GM19463 (cell line): Measurements from ENCODE around the gene CA10.

Source experiments
- ATAC-seq: cut with Tn5 transposase; IDR thresholded peaks from one replicate; pipeline ENCODE4 v1.9.1; 2021; ENCODE audit warnings: mild to moderate bottlenecking, moderate library complexity; ENCODE audit not compliant: unreplicated experiment

The CA10 gene

DNA sequence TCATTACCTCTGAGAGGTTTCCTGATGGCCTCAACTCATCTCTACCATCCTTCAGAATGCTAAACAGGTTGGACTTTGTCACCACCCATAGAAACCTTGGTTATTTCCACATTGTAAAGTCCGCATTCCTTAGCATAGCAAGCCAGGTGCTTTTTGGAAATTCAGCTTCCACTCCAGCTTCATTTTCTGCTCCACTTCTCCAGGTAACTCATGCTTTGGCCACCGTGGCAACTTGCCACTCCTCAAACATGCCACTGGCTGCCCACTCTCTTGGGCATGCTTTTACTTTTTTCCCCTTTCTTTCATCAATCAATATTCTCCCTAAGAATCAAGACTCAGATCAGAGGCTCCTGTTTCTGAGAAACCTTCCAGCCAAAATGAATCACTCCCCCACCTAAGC, 203.3 kb downstream of the CA10 start:
- no peak for ATAC-seq

DNA sequence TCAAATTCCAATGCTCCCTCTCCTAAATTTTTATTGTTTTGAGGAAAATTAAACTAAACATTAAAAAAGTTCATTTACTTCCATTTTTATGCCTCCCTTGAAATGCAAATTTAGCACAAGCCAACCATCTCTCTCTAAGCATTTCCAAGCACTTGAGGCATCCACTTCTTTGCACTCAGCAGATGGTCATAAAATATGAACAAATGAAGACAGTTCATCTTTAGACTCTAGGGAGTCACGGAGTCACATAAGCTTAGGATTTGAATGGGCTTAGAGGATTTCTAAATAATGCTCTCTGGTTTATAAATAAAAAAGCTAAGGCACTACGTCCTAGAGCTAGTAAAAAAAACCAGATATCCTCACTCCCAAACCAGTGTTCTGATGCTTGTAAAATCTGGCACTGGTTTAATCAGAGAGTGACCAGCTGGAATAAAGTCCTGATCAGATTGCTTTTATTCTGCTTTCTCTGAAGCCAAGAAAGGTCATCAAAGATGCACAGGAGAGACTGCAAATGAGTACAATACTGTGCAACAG, 204.2 kb downstream of the CA10 start:
- ATAC-seq, result no peak

DNA sequence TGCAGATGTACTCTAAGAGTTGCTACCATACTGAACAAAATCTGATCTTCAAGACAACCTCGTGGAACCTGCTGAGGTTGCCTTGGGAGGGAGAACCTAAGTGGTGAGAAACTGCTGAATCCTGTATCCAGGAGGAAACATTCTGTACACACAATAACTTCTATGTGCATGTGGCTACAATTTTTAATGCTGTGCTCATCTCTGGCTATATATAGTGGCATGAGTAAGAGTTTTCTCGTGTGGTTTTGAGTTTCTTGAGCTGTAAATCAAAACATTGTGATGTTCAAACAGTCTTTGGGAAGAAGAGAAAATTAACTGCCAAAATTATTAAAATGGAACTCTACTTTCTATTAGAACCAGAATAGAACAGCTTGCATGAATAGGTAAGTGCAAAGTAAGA, 206.8 kb downstream of the CA10 start:
- no peak for ATAC-seq

DNA sequence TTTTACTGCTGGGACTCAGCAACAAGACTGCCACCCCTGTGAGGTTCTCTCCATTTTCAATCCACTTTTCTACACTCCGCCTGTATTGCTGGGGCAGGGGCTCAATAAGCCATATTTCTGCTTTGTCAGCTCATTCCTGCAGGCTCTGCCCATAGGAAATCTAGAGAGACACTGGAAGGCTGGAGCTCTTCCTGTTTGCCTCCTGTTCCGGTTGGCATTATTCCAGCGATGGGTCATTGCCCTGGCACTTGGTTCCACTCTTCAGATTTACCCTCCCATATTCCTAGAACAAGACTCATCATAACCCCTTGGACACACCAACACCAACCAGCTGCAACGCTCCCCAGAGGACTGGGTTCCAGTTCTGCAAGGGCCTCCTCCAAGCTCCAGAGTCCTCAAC, 210.4 kb downstream of the CA10 start:
- ATAC-seq, result no peak

DNA sequence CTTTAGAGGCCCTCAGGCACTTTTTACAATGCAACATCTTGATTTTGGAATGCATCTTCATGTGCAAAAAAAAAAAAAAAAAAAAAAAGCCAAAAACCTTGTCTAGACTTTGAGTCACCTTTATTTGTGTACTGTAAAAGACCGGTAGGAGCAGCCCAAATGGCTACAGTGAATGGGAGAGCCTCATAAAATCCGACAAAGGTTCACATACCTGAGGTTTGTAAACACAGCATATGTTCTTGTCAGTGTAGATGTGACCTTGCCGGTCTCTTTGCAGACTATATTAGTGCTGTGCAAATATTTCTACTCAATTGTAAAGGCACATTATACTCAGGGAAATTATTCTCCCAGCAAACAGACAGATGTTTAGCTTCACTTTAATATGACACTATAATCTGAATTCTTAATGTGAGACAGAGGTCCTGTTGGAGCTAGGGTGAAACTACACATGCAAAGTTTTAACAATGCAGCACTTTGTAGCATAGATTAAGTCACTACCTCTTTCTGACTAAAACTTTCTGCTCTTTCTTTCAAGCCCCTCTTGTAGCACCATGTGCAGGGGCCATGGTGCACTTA, 211.3 kb downstream of the CA10 start:
- no peak for ATAC-seq

DNA sequence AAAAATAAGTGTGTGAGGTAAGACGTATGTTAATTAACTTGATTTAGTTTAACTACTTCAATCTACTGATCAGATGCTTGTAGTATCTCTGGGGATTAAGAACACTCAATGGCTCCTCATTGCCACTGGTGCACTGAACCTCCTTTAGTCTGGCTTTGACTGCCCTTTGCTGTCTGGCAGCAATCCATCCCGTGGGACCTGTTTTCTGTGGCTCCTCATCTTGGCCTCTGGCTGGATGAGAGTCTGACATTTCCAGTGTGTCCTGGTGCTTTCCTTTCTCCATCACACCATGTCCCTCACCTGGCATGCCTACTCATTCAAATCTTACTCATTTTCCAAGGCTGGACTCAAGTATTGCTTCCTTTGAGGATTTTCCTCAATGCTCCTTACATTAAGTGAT, 212.2 kb downstream of the CA10 start:
- no peak for ATAC-seq

DNA sequence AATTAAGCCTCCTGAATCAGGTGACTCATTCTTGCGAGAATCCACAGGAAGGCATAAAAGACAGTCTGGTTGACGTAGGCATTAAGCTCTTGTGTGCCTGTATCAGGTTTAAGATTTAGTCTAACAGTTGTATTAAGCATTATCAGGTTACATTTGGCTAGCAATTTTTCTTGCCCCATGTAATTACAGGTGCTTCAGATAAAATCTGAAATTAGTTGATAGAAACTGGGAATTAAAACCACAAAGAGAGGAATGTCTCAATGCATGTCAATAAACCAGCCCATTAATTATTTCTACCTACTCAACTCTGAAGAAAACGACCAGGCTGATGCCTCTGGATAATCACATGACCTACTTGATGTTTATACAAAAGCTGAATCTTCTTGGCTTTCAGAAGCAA, 217.2 kb downstream of the CA10 start:
- no peak for ATAC-seq

DNA sequence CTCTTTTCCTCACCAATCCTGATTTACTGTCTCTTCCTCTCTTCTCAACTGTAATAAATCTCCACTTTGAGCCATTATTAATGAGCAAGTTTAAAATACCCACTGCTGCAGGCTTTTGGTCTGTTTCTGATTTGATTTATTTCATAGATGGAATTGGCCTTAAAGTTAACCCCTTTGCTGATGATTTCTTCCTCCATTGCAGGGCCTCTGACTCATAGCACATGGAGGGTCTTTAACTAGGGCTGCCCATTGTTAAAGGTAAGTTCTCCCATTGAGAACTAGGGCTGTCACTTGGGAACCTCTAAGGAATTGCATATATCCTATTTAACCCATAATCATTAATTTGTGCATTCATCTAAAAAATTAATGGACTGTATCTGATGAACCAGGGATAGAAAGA, 221.2 kb downstream of the CA10 start:
- no peak for ATAC-seq

DNA sequence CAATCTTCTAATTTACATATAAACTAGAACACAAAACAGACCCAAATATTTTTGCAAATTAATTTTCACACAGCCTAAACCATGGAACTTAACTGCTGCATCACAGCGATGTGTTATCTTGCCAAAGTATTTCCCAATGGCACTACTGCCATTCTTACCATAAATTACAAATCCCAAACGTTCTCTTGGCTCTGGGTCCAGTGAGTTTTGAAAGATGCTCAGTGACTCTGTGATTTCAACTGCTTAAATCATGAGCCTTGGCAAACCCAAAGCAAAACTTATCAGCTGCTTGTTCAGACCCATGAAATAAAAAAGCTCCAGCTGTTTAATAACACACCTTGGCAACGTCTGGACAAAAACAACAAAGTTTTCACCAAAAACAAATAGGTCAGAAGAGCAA, 223.0 kb downstream of the CA10 start:
- ATAC-seq, result no peak

DNA sequence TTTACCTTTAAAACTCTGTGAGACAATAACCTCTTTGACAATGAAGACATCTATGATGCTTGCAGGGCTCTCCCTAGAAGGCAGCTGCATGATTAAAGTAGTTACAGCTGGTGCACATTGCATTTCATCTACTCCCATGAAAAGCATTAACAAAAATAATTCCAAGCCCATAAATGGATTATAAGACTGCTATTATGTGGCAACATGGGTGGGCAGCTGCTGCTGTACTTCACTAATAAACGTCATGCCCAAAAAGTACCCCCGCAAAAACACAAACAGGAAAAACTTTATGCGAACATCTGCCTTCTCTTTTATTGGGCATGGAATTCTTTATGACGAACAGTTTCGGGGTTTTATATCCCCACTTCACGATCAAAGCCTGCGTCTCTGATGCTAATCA, 224.9 kb downstream of the CA10 start:
- ATAC-seq, result no peak

DNA sequence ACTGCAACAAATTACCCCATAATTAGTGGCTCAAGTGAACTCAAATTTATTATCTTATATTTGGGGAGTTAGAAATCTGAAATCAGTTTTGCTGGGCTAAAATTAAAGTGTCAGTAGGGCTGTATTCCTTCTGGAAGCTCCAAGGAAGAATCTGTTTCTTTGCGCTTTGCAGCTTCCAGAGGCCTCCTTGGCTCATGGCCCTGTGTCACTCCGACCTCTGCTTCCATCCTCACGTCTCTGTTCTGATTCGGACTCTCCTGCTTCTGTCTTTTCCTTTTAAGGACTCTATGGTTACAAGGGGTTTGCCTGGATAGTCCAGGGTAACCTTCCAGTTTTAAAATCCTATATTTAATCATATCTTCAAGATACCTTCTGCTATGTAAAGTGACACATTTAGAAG, 232.1 kb downstream of the CA10 start:
- no peak for ATAC-seq

DNA sequence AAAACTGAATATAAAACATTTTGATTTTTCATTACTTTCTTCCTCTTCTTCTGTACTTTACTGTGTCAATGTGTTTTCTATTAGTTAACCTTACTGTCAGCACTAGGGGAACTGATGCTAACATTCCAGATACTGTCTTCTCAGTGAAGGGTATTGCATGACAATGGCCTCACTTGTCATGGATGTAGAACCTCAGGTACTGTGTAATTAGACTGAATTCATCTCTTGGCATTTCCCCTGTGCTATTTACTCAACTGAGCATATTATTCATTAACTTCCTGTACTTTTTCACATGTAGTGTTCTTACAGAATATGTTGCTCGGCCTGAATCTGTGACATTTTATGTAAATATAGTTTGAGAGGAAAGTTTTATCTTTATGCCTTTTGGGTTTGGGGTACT, 237.0 kb downstream of the CA10 start:
- ATAC-seq, result no peak

DNA sequence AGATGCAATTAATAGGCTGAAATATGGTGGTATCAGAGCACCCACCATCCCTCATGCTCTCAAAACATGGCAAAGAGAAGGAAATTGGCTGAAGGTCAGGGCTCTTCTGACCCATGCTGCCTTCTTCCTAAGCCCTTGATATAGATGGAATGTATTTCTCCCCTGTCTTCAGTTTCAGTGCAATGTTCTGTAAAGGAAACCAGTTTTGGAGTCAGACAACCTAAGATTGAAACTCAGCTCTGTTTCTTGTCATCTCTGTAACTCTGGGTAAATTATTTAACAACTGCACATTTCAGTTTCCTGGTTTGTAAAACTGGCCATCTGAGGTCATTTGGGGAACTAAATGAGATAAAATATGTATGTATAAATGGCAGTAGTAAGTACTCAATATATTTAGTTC, 243.9 kb downstream of the CA10 start:
- ATAC-seq, result peak; percentile 69

DNA sequence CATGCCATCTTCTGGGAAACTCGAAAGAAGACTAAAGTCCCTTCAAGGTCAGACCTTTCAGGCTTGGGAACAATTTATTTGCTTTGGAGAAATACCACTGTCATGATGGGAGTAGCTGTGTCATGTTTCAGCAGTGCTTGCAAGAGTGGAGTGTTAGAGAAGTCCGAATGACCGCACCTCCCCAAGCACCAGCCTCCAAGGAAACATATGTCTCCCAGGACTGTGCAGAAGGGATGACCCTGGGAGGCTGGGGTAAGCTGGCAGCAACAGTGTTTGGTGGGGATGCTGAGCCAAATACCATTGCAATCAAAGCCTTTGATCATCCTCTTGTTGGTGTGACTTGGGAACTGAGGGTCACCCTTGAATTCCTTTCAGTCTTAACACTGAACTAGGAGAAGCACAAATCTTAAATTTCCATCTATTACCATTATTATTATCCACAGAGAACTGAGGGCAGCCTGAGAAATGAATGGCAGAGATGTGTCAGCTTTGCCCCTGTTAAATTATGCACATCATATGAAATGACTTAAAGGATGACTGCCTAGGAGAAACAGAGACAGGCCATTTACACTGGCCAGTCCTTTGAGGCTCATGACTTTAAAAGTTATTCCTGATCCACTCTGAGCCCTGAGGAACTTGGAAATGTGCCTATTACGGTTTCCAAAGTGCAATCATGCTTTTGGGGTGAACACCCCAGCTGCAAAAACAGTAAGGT, 244.9 kb downstream of the CA10 start:
- ATAC-seq, result no peak

DNA sequence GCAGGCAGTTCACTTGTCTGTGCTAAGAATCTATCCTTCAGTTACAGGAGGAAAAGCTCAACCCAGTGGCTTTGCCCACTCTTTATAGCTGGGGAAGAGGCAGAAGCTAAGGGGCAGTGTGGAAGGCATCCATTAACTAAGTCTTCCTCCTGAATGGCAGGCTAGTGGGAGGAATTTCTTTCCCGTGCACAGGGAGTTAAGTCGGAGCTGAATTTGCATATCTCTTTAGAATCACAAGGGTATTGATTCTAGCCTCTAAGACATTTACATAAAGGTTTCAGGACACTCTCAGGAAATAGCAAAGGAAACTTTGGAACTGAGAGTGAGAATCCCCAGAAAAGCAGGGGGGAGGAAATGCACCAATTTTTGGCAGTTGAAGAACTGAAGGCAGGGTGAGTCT, 245.6 kb downstream of the CA10 start:
- no peak for ATAC-seq

DNA sequence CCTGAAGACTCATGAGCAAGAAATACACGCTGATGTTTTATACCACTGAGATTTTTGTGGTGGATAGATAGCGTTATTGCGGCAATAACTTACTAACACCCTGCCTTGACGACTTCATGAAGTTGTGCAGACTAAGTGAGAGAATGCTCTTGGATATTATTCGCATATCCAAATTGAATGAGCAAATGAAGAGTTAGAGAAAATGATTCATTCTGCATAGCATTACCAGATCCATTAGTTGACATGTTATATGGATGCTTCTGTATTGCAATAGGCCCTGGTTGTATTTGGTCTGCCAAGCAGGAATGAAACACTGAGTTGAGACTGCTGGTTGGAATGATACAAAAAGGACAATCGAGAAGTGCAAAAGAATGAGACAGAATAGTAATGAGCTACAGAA, 247.3 kb downstream of the CA10 start:
- no peak for ATAC-seq

DNA sequence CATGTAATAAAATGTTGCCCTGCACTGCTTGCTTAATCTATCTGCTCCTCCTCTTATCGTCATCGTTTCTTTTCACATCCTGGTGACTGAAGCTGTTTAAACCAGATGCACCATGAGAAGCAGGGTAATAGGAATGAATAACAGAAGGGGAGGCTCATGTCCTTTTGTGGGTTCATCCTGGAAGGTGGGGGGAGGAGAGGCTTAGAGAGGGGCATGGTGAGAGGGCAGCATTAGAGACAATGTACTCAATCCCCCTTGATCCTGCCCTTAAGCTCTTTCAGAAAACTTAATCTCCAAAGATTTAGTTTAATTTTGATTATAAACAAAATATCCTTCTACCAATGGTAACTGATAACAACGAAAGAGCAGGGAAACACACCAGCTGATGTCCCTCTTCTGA, 248.5 kb downstream of the CA10 start:
- ATAC-seq, result no peak

DNA sequence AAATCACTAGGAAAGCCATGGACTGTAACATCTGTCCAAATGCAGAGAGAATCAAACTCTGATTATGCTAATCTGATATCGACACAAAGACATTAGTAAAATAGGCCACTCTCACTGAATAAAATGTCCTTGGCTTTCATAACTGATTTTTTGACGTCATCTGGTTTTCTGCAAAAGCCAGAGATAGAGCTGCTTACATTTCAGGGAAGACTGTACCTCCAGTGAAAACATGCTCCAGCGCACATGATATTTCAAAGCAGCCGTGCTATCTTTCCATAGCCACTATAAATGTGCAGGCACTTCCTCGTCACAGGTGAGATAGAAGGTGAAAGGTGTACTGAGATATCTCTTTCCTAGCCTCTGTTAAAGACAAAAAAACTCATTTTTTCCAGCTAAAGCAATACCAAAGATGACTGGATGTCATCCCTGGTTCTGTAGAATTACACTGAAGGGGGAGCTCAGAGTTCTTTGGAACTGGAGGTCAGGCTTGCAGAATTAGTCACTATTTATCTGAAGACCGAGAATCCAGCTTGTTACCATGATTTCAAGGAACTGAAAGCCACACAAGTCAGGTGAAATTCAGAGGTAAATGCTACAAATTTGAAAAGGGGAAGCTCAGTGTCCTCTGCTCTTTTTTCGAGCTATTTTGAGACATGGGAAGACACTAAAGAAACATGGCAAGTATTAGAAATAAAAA, 249.5 kb downstream of the CA10 start:
- ATAC-seq, result no peak

DNA sequence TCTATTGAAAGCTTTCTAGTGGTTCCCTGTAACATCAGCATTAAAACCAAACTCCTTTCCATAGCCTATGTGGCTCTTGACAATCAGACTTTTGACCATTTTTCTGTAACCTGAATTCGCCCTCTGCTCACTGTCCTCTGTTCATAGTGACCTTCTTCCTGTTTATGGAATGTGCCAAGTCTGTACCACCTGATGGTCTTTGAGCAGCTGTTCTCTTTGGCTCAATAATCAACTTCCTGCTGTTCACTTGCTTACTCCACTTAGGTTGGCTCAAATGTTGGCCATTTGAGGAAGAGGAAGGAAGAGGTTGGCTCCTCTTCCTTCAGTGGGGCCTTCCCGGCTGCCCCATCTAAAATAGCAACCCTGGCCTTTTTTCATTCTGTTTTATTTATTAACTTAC, 251.5 kb downstream of the CA10 start:
- ATAC-seq, result no peak

DNA sequence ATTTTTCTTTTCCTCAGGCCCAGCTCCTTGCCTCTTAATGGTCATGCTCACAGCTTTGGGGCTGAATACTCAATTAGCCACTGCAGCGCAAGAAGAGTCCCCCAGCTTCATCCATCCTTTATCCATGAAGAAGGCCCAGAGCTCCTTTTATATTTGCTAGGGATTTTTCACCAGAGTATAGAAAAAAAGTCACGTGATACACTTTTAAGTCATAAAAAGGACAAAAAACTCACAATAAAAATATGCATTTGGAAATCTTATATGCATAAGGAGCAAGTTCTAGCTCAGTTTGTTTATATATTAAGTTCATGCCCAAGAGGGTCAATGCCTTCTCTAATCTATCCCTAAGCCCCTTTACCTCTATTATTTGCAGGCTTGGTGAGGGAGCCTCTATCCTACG, 254.1 kb downstream of the CA10 start:
- no peak for ATAC-seq

DNA sequence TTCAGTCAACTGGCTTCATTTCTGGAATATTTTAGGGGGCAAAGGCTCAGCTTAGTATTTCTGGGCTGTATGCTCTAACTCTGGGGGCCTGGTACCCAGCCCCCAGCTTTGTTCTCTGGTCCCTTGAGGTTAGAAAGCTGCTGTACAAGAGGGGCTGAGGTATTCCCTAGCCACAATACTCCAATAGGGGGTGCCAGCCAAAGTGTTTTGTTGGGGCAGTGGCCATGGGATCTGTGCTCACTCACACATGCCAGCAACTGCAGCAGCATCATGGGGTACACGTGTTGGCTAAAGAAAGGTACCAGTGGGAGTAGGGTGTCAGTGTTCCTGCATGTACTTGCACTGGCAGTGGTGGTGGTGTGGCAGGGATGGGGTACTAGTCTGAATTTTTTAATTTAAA, 257.3 kb downstream of the CA10 start:
- ATAC-seq, result no peak

DNA sequence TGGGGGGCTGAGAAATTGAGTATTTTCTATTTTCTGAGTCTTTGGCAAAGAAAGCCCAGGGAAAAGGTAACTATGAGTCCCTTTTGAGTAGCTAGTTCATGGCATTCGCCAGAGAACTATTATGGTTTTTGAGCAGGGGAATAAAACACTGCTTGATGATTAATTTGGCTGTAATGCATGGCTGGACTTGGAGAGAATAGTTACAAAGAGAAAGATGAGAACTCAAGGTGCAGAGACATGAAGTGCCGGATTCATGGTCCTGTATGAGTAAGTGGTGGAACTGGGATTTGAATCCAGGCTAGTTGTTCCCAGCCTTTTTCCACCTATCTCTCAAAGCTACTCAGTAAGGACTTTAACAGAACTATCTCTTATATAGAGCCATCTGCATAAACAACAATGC, 266.6 kb downstream of the CA10 start:
- ATAC-seq, result no peak
